HG02938 (cell line): ENCODE results near the gene NFIA.

Experiments used
- ATAC-seq: cut with Tn5 transposase; IDR thresholded peaks from one replicate; pipeline ENCODE4 v1.9.1; 2021; ENCODE audit warnings: mild to moderate bottlenecking, moderate library complexity; ENCODE audit not compliant: unreplicated experiment

Gene NFIA

GRCh38 chr1:61082311-61083012 is at the start of gene NFIA:
Gene NFIA (plus strand): TSS chr1:61082561.
- no peak for ATAC-seq

GRCh38 chr1:61035880-61036279 is 46.5 kb upstream of the NFIA start:
- no peak for ATAC-seq

- ATAC-seq, result no peak
These were observed 39.8 kb upstream of the NFIA start for GRCh38 chr1:61042466-61043009.

- no peak for ATAC-seq
These were observed 39.1 kb upstream of the NFIA start for GRCh38 chr1:61043010-61043820.

- no peak for ATAC-seq
These were observed 35.9 kb upstream of the NFIA start for GRCh38 chr1:61046434-61046833.

GRCh38 chr1:61047061-61047460 is 35.3 kb upstream of the NFIA start:
- no peak for ATAC-seq

GRCh38 chr1:61049850-61050540 is 32.4 kb upstream of the NFIA start:
- peak; percentile 94 for ATAC-seq

GRCh38 chr1:61050541-61051442 is 31.6 kb upstream of the NFIA start:
- peak; percentile 3 for ATAC-seq

- ATAC-seq, result no peak
These were observed 31.0 kb upstream of the NFIA start for GRCh38 chr1:61051443-61051718.

GRCh38 chr1:61051719-61052394 is 30.5 kb upstream of the NFIA start:
- no peak for ATAC-seq

- ATAC-seq, result no peak
These were observed 29.8 kb upstream of the NFIA start for GRCh38 chr1:61052395-61053225.

- ATAC-seq, result no peak
These were observed 29.1 kb upstream of the NFIA start for GRCh38 chr1:61053226-61053711.

- ATAC-seq, result no peak
These were observed 28.4 kb upstream of the NFIA start for GRCh38 chr1:61053712-61054600.

- ATAC-seq, result no peak
These were observed 27.8 kb upstream of the NFIA start for GRCh38 chr1:61054601-61054993.

GRCh38 chr1:61055110-61055614 is 27.2 kb upstream of the NFIA start:
- ATAC-seq, result no peak

GRCh38 chr1:61056196-61056572 is 26.2 kb upstream of the NFIA start:
- ATAC-seq, result no peak

- no peak for ATAC-seq
These were observed 25.6 kb upstream of the NFIA start for GRCh38 chr1:61056573-61057439.
